Transverse colon (tissue), 4 donors: ENCODE data around the gene RDX. TPM values are rescaled to one million over a fixed set of nuclear protein-coding genes. Genes with fewer than 3 reads are reported as not detected.

Experiments used
- DNase-seq: peaks from one replicate; pipeline ENCODE4 v3.0.0-alpha.2; 2019
- H3K27ac ChIP-seq, 4 donors: fragments of 200-600 bp; sonication (generic); 2 replicates each; pipeline ENCODE4 v1.5.1; 2016 to 2018; ENCODE audit warnings: inconsistent platforms in 4 of 4
- H3K27me3 ChIP-seq: fragments of 200-600 bp; sonication (generic); 2 replicates; pipeline ENCODE4 v1.5.1; 2017; ENCODE audit warnings: inconsistent platforms
- H3K36me3 ChIP-seq, 4 donors: fragments of 200-600 bp; sonication (generic); 2 replicates each; pipeline ENCODE4 v1.5.1; 2017 to 2019; ENCODE audit warnings: inconsistent platforms in 4 of 4
- H3K4me1 ChIP-seq, 4 donors: fragments of 200-600 bp; sonication (generic); 2 replicates each; pipeline ENCODE4 v1.5.1; 2017 to 2020; ENCODE audit warnings: inconsistent platforms in 4 of 4
- H3K4me3 ChIP-seq, 4 donors: fragments of 200-600 bp; sonication (generic); 1 replicate in 1 of 4; 2 replicates in 3 of 4; pipeline versions ENCODE4 v1.5.1 to v1.6.1; 2017 to 2019; ENCODE audit warnings: inconsistent platforms in 4 of 4
- H3K9me3 ChIP-seq, 2 donors: fragments of 200-600 bp; sonication (generic); 2 replicates each; pipeline ENCODE4 v1.5.1; 2017 to 2019; ENCODE audit warnings: inconsistent platforms in 2 of 2
- EP300 ChIP-seq: sonication (generic); formaldehyde crosslinking; IDR thresholded peaks from one replicate; pipeline ENCODE4 v1.6.1; 2017; ENCODE audit warnings: antibody characterized with exemption, low read depth
- POLR2A ChIP-seq: fragments of 450-650 bp; IDR thresholded peaks from one replicate; pipeline ENCODE4 v1.6.1; 2016; ENCODE audit warnings: antibody characterized with exemption, mild to moderate bottlenecking, moderate library complexity
- POLR2AphosphoS5 ChIP-seq, 3 donors: sonication (generic); formaldehyde crosslinking; IDR thresholded peaks; one replicate each; pipeline ENCODE4 v1.6.1; 2016; ENCODE audit warnings: antibody characterized with exemption in 3 of 3
- WGBS, 2 donors: methylation state at CpG; one replicate each; pipeline ENCODE4 v1.1.5; 2018; ENCODE audit warnings: low coverage in 1 of 2; 5-methylcytosine and 5-hydroxymethylcytosine counted together
- in situ Hi-C, 4 donors: fragments of 200-750 bp; cut with MboI; loops; one replicate each; pipeline versions ENCODE4 v1.15.0 to v1.15.1; 2017; ENCODE audit warnings: low sequenced_read_pairs in 3 of 4, low pct_ligation_motif_present in 1 of 4, low pct_unique_long_range_greater_than_20kb in 1 of 4
- intact Hi-C: fragments of 100-400 bp; cut with DNase I; formaldehyde crosslinking; loops from one replicate; pipeline ENCODE4 v1.15.1; 2023; ENCODE audit warnings: low total_unique reads
- total RNA-seq, 4 donors: library from RNA; depleted of rRNA; stranded (reverse); fragments of >200 nt; gene quantifications; one replicate each; pipeline ENCODE4 v1.1.0, GENCODE V29; 2016
- TF ChIP-seq, protein P1 (sequence below), 5 experiments: fragments of 200-600 bp in 3 of 5; fragments of 450-650 bp in 2 of 5; sonication (generic) in 3 of 5; IDR thresholded peaks; 1 replicate in 2 of 5; 2 replicates in 3 of 5; pipeline ENCODE4 v1.5.1; 2016 to 2017; ENCODE audit warnings: antibody characterized with exemption in 5 of 5, inconsistent platforms in 3 of 5, mild to moderate bottlenecking in 2 of 5, moderate library complexity in 1 of 5

Gene RDX
- total RNA-seq, 4 donors from 2014 or later, result 16.8 to 34.8 (median 21.9) TPM

- DNase-seq, result no peak
- peaks cover 0 to 3% (median 0%) of the 10 kb centered on the region in 4 donors for H3K4me1 ChIP-seq
- 46 to 71% methylated on average over 2 to 6 of the region's 6 CpGs for WGBS, 2 donors
- no peak overlapping the region for H3K27ac ChIP-seq
- no peak overlapping the region for H3K4me3 ChIP-seq
- in situ Hi-C loops, result no loop called here
- no peaks in the 10 kb centered on the region for H3K36me3 ChIP-seq
- TF ChIP-seq POLR2AphosphoS5 (IDR thresholded peaks at IDR 0.05) (no peak), EP300 (no peak), POLR2A (no peak)
- TF ChIP-seq, protein P1, sequence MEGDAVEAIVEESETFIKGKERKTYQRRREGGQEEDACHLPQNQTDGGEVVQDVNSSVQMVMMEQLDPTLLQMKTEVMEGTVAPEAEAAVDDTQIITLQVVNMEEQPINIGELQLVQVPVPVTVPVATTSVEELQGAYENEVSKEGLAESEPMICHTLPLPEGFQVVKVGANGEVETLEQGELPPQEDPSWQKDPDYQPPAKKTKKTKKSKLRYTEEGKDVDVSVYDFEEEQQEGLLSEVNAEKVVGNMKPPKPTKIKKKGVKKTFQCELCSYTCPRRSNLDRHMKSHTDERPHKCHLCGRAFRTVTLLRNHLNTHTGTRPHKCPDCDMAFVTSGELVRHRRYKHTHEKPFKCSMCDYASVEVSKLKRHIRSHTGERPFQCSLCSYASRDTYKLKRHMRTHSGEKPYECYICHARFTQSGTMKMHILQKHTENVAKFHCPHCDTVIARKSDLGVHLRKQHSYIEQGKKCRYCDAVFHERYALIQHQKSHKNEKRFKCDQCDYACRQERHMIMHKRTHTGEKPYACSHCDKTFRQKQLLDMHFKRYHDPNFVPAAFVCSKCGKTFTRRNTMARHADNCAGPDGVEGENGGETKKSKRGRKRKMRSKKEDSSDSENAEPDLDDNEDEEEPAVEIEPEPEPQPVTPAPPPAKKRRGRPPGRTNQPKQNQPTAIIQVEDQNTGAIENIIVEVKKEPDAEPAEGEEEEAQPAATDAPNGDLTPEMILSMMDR (IDR thresholded peaks at IDR 0.05), result no peak
- no peaks in the 10 kb centered on the region for H3K27me3 ChIP-seq
- no peaks in the 10 kb centered on the region for H3K9me3 ChIP-seq
- intact Hi-C loops, result no loop called here
These were observed 162.3 kb downstream of the RDX start for GRCh38 chr11:110134110-110134509.

DNA sequence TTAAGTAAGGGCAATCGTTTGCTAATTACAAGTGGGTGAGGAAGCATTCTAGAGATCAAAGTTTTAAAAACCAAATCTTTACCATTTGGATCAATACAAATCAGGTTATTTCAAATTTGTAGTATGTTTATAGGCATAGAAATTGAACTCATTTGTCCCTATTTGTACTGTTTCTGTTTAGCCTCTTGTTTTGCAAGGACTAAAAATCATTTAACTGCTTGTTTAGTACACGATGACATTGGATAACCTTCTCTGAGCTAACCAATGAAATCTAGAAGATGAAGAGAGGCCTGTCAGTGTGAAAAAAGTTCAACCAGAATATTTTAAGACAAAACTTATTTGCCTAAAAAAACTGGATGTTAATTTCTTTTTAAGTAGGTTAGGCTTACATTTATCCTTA lies 163.3 kb downstream of the RDX start:
- no peak overlapping the region for H3K4me3 ChIP-seq
- intact Hi-C loops (no loop called here), in situ Hi-C loops (no loop called here)
- TF ChIP-seq POLR2AphosphoS5 (IDR thresholded peaks at IDR 0.05) (no peak), EP300 (no peak), POLR2A (no peak)
- TF ChIP-seq, protein P1 (IDR thresholded peaks at IDR 0.05), result no peak
- no peak for DNase-seq
- no peak overlapping the region for H3K27ac ChIP-seq
- peaks cover 0 to 6% (median 2%) of the 10 kb centered on the region in 4 donors for H3K4me1 ChIP-seq
- no peaks in the 10 kb centered on the region for H3K36me3 ChIP-seq
- no peaks in the 10 kb centered on the region for H3K9me3 ChIP-seq
- H3K27me3 ChIP-seq, result no peaks in the 10 kb centered on the region
- WGBS, 2 donors, result 80 to 84% methylated on average over 2 of the region's 2 CpGs

DNA sequence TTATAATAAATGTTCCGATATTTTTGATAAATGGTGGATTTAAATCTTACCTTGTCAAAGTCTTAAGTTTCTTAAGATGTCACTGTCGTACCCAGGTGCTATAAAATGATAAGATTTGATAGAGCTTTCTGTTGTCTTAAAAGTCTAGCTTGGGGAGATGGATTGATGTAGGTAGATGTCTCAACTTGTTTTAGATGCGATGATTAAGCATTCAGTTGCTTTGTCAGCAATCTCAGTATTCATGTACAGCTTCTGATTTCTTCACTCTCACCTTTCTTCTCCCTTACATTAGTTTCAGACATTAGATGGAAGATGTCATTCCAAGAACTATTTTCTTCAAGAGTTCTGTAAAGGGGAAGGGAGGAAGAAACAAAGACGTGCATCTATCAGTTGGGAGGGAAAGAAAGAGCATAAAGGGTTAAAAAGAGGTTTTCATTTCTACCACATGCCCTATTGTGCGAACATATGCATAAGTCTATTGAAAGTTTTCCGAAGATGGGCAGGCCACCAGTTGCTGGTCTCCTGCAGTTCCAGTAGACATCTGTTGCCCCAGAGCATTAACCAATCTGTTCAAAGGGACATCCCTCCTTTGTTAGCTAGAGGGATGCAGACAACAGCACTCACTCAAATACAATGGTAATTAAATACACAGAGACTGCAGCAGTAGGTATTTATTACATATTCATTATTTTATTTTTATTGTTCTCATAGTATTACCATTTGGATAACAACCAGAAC lies 164.9 kb downstream of the RDX start:
- H3K27me3 ChIP-seq, result no peaks in the 10 kb centered on the region
- H3K9me3 ChIP-seq, result no peaks in the 10 kb centered on the region
- no peak overlapping the region for H3K4me3 ChIP-seq
- intact Hi-C loops (no loop called here), in situ Hi-C loops (no loop called here)
- 70 to 76% methylated on average over 6 of the region's 6 CpGs for whole genome bisulfite sequencing, 2 donors
- no peak overlapping the region for H3K27ac ChIP-seq
- no peaks in the 10 kb centered on the region for H3K36me3 ChIP-seq
- DNase-seq, result no peak
- TF ChIP-seq POLR2AphosphoS5 (IDR thresholded peaks at IDR 0.05) (no peak), POLR2A (no peak), EP300 (no peak)
- TF ChIP-seq, protein P1 (IDR thresholded peaks at IDR 0.05), result no peak
- peaks cover 0 to 8% (median 3%) of the 10 kb centered on the region in 4 donors for H3K4me1 ChIP-seq

DNA sequence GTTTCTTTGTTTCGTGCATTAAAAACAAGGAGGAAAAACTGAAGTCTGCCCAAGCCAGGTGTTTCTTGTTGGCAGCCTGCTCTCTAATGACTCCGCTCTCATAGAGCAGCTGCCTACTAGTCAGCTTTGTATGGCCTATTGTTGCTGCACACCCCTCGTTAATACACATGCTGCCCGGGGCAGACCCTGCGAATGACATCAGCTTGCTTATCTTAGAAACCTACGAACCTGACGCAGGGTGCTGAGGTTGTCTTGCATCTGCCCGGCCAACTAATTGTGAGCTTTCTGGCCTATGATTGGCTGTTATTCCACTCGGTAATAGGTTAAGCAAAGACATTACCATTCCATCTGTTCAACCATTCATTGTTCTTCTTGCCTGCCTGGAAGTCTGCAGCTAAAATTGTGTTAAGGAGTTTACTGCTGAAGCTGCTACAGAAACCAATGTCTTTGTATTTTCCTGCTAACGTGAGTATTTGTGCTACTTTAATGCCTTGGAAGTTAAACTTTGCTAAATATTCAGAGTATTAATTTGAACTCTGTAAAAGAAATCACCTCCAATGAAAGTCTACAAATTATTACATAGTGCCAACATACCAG lies 165.7 kb downstream of the RDX start:
- 25 to 56% methylated on average over 5 to 10 of the region's 10 CpGs for WGBS, 2 donors
- H3K36me3 ChIP-seq, result no peaks in the 10 kb centered on the region
- in situ Hi-C loops, result no loop called here
- DNase-seq, result peak; percentile 14
- no peak overlapping the region for H3K27ac ChIP-seq
- peaks cover 0 to 8% (median 3%) of the 10 kb centered on the region in 4 donors for H3K4me1 ChIP-seq
- TF ChIP-seq EP300 (no peak), POLR2A (no peak), POLR2AphosphoS5 (IDR thresholded peaks at IDR 0.05) (no peak)
- TF ChIP-seq, protein P1 (IDR thresholded peaks at IDR 0.05), result no peak
- H3K27me3 ChIP-seq, result no peaks in the 10 kb centered on the region
- no peak overlapping the region for H3K4me3 ChIP-seq
- H3K9me3 ChIP-seq, result no peaks in the 10 kb centered on the region
- intact Hi-C loops, result no loop called here
